SIG-M5 (cell line): ENCODE measurements around the gene CATSPERB.
"Not testable (repeated sequence)": the region's sequence is repeated elsewhere in the genome, so short reads cannot be mapped to it uniquely, and the experiment has no call there.

Experiments
- DNase-seq: peaks from one replicate; lab custom pipeline; 2025; lab: John Stamatoyannopoulos, UW

Gene CATSPERB

GRCh38 chr14:91732859-91733477 is 1.1 kb upstream of the CATSPERB start:
- no peak for DNase-seq

- DNase-seq, result no peak
Observed at GRCh38 chr14:91732439-91732838, 553 bp upstream of the CATSPERB start.

GRCh38 chr14:91731018-91731417 is 868 bp downstream of the CATSPERB start:
- DNase-seq, result no peak

GRCh38 chr14:91729756-91730155 is 2.1 kb downstream of the CATSPERB start:
- DNase-seq, result no peak

- DNase-seq, result no peak
Observed at GRCh38 chr14:91728616-91729183, 3.2 kb downstream of the CATSPERB start.

GRCh38 chr14:91727121-91727520 is 4.8 kb downstream of the CATSPERB start:
- no peak for DNase-seq

- no peak for DNase-seq
Observed at GRCh38 chr14:91723501-91723900, 8.4 kb downstream of the CATSPERB start.

- DNase-seq, result no peak
Observed at GRCh38 chr14:91722386-91722785, 9.5 kb downstream of the CATSPERB start.

- no peak for DNase-seq
Observed at GRCh38 chr14:91719839-91720238, 12.0 kb downstream of the CATSPERB start.

GRCh38 chr14:91716999-91717398 is 14.9 kb downstream of the CATSPERB start:
- no peak for DNase-seq

GRCh38 chr14:91714805-91715204 is 17.1 kb downstream of the CATSPERB start:
- no peak for DNase-seq

- DNase-seq, result no peak
Observed at GRCh38 chr14:91708795-91709194, 23.1 kb downstream of the CATSPERB start.

- DNase-seq, result no peak
Observed at GRCh38 chr14:91706996-91707395, 24.9 kb downstream of the CATSPERB start.

GRCh38 chr14:91694643-91695042 is 37.2 kb downstream of the CATSPERB start:
- no peak for DNase-seq

- no peak for DNase-seq
Observed at GRCh38 chr14:91693346-91693745, 38.5 kb downstream of the CATSPERB start.

- DNase-seq, result no peak
Observed at GRCh38 chr14:91692075-91692474, 39.8 kb downstream of the CATSPERB start.

- no peak for DNase-seq
Observed at GRCh38 chr14:91689608-91690007, 42.3 kb downstream of the CATSPERB start.

GRCh38 chr14:91687436-91687835 is 44.5 kb downstream of the CATSPERB start:
- DNase-seq, result not testable (repeated sequence)

- no peak for DNase-seq
Observed at GRCh38 chr14:91685600-91685999, 46.3 kb downstream of the CATSPERB start.

GRCh38 chr14:91681893-91682563 is 49.9 kb downstream of the CATSPERB start:
- DNase-seq, result no peak

GRCh38 chr14:91681118-91681517 is 50.8 kb downstream of the CATSPERB start:
- DNase-seq, result no peak

GRCh38 chr14:91679273-91679672 is 52.6 kb downstream of the CATSPERB start:
- no peak for DNase-seq

- not testable (repeated sequence) for DNase-seq
Observed at GRCh38 chr14:91677687-91678086, 54.2 kb downstream of the CATSPERB start.

GRCh38 chr14:91674911-91675310 is 57.0 kb downstream of the CATSPERB start:
- DNase-seq, result no peak
